Ovary (tissue), 9 donors: ENCODE measurements around the gene EIF5A. TPM values are rescaled to one million over a fixed set of nuclear protein-coding genes. Genes with fewer than 3 reads are reported as not detected.

Experiments used
- DNase-seq, 5 donors: peaks; one replicate each; pipeline ENCODE4 v3.0.0-alpha.2; 2019 to 2020
- H3K27ac ChIP-seq, 2 donors: fragments of 200-600 bp; one replicate each; pipeline versions ENCODE4 v1.5.1 to v1.8.0; 2019 to 2022
- H3K27me3 ChIP-seq: fragments of 200-600 bp; one replicate; pipeline ENCODE4 v1.8.0; 2022
- H3K36me3 ChIP-seq: fragments of 200-600 bp; sonication (generic); one replicate; pipeline ENCODE4 v1.5.1; 2019
- H3K4me1 ChIP-seq: one replicate; pipeline ENCODE4 v1.8.1; 2013; ENCODE audit warnings: mild to moderate bottlenecking, moderate library complexity; ENCODE audit not compliant: insufficient read depth
- H3K4me3 ChIP-seq: fragments of 200-600 bp; sonication (generic); one replicate; pipeline ENCODE4 v1.5.1; 2017
- H3K9me3 ChIP-seq, 2 donors: fragments of 200-600 bp in 1 of 2; sonication (generic) in 1 of 2; one replicate each; pipeline versions ENCODE4 v1.5.1 to v1.8.1; 2013 to 2019; ENCODE audit warnings: mild to moderate bottlenecking in 1 of 2, moderate library complexity in 1 of 2
- EP300 ChIP-seq: sonication (generic); formaldehyde crosslinking; IDR thresholded peaks from one replicate; pipeline ENCODE4 v1.6.1; 2017; ENCODE audit warnings: antibody characterized with exemption
- POLR2A ChIP-seq: fragments of 450-650 bp; IDR thresholded peaks from one replicate; pipeline ENCODE4 v1.6.1; 2017; ENCODE audit warnings: antibody characterized with exemption, mild to moderate bottlenecking, moderate library complexity
- WGBS, 3 donors: extraction: QIAGEN DNeasy Blood & Tissue Kit in 1 of 3; methylation state at CpG; one replicate each; pipeline versions ENCODE4 v1.1.5 to v1.1.7; 2013 to 2017; 5-methylcytosine and 5-hydroxymethylcytosine counted together
- intact Hi-C, 4 donors: fragments of 100-400 bp; cut with DNase I; formaldehyde crosslinking; loops; one replicate each; pipeline versions ENCODE4 v1.11.0 to v1.15.1; 2022 to 2023
- polyA plus RNA-seq, 2 donors: library from polyadenylated mRNA; stranded (reverse); fragments of 200-250 nt in 1 of 2; fragments of 350-450 nt in 1 of 2; fragmentation: Illumina TruSeq in 1 of 2; extraction: RNeasy Lipid Tissue Mini Kit (QIAGEN cat#74804) in 1 of 2; gene quantifications; one replicate each; pipeline ENCODE4 v1.2.3, GENCODE V29; 2013 to 2014
- total RNA-seq, 7 donors: library from RNA; depleted of rRNA in 2 of 7; stranded (reverse); fragments of >200 nt in 2 of 7; fragmentation: NEBNext Ultra II Directional in 3 of 7; extraction: Animal tissue kit (Norgen Biotek cat#: 25700) in 3 of 7; gene quantifications; one replicate each; pipeline versions ENCODE4 v1.1.0 to v1.2.4, GENCODE V29; 2016 to 2023
- TF ChIP-seq, protein P1 (sequence below), 3 donors: fragments of 450-650 bp in 2 of 3; fragments of 200-600 bp in 1 of 3; IDR thresholded peaks; one replicate each; pipeline versions ENCODE4 v1.5.1 to v1.8.0; 2016 to 2022; ENCODE audit warnings: antibody characterized with exemption in 3 of 3, mild to moderate bottlenecking in 1 of 3
- donor health status: DM: no; HTN: no; CAD: no; lungs with moderate emphysema.
- donor health status: DM: no; HTN: no; CAD: no.
- donor health status: Bipolar disorder and iron deficiency.
- donor health status: DM: yes; HTN: yes; CAD: no.
- donor health status: DM: no; HTN: no; CAD: no.
- donor health status: DM: yes; HTN: yes; CAD: no.

The EIF5A gene
- total and polyA plus RNA-seq, 9 donors = 55.9 to 302 (median 229) TPM

DNA sequence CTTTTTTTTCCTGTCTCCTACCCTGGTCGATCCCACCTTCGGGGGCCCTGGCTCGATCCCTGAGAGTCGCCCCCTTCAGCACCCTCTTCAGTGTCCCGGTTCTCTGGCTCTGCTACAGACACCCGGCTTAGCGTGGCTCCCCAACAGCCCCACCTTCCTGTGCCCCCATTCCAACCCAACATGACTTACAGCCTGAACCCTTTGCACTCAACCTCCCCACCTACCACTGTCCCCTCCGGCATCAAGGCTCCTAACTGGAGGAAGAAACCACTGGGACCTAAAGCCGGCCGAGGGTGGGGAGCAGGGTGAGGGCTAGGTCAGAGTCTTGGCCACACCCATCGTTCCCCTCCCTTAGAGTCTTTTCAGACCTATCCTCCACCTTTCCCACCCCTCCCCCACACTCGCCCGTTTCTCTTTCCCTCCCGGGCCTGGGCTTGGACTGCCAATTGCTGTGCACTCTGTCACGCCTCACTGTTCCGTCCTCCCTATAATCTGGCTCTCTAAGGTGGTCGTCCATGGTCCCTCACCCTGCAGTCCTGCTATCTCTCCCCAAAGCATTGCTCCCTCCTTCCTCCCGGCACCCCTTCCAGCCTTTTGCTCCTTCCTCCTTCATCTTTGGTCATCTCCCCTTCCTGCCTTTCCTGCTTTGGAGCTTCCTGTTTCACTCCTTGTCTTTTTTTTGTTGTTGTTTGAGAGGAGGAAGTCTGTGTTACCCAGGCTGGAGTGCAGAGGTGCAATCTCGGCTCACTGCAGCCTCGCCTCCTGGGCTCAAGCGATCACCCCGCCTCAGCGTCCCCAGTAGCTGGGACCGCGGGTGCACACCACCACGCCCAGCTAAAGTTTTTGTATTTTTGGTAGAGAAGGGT lies 44.3 kb upstream of the EIF5A start:
- Histone ChIP-seq H3K36me3 (no peaks in the 10 kb centered on the region), H3K4me3 (no peak overlapping the region), H3K27ac (no peak overlapping the region), H3K9me3 (no peaks in the 10 kb centered on the region), H3K4me1 (peaks cover 11% of the 10 kb centered on the region), H3K27me3 (peaks cover 7% of the 10 kb centered on the region)
- TF ChIP-seq EP300 (no peak), POLR2A (no peak)
- TF ChIP-seq, protein P1, sequence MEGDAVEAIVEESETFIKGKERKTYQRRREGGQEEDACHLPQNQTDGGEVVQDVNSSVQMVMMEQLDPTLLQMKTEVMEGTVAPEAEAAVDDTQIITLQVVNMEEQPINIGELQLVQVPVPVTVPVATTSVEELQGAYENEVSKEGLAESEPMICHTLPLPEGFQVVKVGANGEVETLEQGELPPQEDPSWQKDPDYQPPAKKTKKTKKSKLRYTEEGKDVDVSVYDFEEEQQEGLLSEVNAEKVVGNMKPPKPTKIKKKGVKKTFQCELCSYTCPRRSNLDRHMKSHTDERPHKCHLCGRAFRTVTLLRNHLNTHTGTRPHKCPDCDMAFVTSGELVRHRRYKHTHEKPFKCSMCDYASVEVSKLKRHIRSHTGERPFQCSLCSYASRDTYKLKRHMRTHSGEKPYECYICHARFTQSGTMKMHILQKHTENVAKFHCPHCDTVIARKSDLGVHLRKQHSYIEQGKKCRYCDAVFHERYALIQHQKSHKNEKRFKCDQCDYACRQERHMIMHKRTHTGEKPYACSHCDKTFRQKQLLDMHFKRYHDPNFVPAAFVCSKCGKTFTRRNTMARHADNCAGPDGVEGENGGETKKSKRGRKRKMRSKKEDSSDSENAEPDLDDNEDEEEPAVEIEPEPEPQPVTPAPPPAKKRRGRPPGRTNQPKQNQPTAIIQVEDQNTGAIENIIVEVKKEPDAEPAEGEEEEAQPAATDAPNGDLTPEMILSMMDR (IDR thresholded peaks at IDR 0.05) = no peak
- DNase-seq = no peak
- 6 to 9% (median 7%) methylated on average over 26 of the region's 26 CpGs for WGBS, 3 donors
- intact Hi-C loops = no loop called here

DNA sequence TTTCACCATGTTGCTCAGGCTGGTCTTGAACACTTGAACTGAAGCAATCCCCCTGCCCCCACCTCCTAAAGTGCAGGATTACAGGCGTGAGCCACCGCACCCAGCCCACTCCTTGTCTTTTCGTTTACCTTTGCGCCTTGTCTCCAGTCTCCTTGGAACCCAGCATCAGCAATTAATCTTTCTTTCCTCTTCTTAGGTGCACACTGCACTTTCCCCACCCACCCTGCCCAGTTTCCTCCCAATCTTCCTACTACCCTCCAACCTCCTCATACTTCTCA lies 43.7 kb upstream of the EIF5A start:
- no peak overlapping the region for H3K27ac ChIP-seq
- H3K4me1 ChIP-seq = peaks cover 11% of the 10 kb centered on the region
- 42 to 50% (median 43%) methylated on average over 4 of the region's 4 CpGs for WGBS, 3 donors
- H3K9me3 ChIP-seq = no peaks in the 10 kb centered on the region
- TF ChIP-seq EP300 = no peak
- TF ChIP-seq POLR2A = no peak
- intact Hi-C loops = no loop called here
- H3K4me3 ChIP-seq = no peak overlapping the region
- H3K36me3 ChIP-seq = no peaks in the 10 kb centered on the region
- no peak for DNase-seq
- peaks cover 7% of the 10 kb centered on the region for H3K27me3 ChIP-seq

DNA sequence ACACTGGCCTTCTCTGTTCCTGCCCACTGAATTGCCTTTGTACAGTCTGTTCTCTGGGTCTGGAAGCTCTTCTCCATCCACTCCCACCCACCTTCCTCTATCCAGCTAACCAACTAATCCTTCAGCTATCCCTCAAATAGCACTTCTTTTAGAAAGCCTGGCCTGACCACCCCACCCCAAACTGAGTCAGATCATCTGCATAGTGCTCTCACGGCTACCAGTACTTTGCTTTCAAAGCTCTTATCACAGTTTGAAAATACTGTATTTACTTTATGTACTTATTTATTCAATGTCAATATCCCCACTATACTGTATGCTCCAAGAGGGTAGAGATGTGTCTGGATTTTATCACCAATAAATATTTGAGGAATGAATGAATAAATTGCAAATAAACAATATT lies 40.6 kb upstream of the EIF5A start:
- peaks cover 7% of the 10 kb centered on the region for H3K27me3 ChIP-seq
- no peak overlapping the region for H3K4me3 ChIP-seq
- intact Hi-C loops = no loop called here
- DNase-seq = no peak
- 16 to 41% (median 25%) methylated on average over 1 of the region's 1 CpG for WGBS, 3 donors
- H3K27ac ChIP-seq = no peak overlapping the region
- peaks cover 7% of the 10 kb centered on the region for H3K4me1 ChIP-seq
- TF ChIP-seq, protein P1 (IDR thresholded peaks at IDR 0.05) = no peak
- TF ChIP-seq POLR2A = no peak
- TF ChIP-seq EP300 = no peak
- H3K36me3 ChIP-seq = no peaks in the 10 kb centered on the region
- no peaks in the 10 kb centered on the region for H3K9me3 ChIP-seq

DNA sequence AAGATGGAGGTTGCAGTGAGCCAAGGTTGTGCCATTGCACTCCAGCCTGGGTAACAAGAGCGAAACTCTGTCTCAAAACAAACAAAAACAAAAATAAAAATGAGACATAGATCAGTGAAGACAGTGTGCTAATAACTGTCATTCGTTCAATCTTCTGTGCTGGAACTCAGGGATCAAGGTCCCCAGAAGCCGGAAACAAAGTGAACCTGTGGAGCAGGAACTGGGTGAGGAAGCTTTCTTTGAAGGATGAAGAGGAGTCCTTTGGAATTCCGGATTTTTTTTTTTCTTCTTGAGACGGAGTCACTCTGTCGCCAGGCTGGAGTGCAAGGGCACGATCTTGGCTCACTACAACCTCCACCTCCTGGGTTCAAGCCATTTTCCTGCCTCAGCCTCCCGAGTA lies 28.0 kb upstream of the EIF5A start:
- no peak for TF ChIP-seq EP300
- TF ChIP-seq POLR2A = no peak
- TF ChIP-seq, protein P1 (IDR thresholded peaks at IDR 0.05) = no peak
- no peak for DNase-seq
- intact Hi-C loops = no loop called here
- no peaks in the 10 kb centered on the region for H3K27me3 ChIP-seq
- peaks cover 6% of the 10 kb centered on the region for H3K4me1 ChIP-seq
- 76 to 83% (median 80%) methylated on average over 8 of the region's 8 CpGs for WGBS, 3 donors
- H3K4me3 ChIP-seq = no peak overlapping the region
- H3K27ac ChIP-seq = no peak overlapping the region
- no peaks in the 10 kb centered on the region for H3K36me3 ChIP-seq
- no peaks in the 10 kb centered on the region for H3K9me3 ChIP-seq

DNA sequence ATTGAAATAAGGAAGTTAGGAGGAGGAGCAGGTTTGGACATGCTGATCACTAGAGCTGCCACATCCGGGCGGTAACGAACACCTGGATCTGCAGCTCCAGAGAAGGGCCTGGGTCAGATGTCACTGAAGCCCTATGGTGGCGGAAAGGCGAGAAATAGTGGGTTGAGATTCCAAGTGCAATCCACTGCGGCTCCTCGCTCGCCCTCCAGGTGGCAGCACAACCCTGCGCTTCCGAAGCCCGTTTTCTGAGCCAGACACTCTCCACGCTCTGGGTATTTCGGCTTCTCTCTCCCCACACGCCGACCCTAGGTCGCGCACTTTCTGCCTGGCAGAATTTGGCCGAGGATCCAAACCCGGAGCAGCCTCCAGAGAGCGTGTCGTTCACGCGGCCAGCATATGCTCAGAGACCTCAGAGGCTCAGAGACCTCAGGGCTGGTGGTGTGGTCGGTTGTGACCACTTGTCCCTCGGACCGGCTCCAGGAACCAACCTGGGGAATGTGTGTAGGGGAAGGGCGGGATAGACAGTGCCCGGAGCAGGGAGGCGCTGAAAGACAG lies 26.8 kb upstream of the EIF5A start:
- intact Hi-C loops = loop anchor here (1.0 to 5.0 kb wide), 4 partner anchors 14 to 67 kb away; partner anchors contain the start of gene YBX2 (in 1 of the 4)
- 0 to 1% (median 1%) methylated on average over 29 of the region's 29 CpGs for WGBS, 3 donors
- DNase-seq = peak; percentile 75 to 91 (median 85)
- Histone ChIP-seq H3K36me3 (no peaks in the 10 kb centered on the region), H3K9me3 (no peaks in the 10 kb centered on the region), H3K4me3 (peak overlapping the region; percentile 23), H3K4me1 (peaks cover 6% of the 10 kb centered on the region), H3K27ac (peak overlapping the region in 1 of 2 donors; percentile 62), H3K27me3 (no peaks in the 10 kb centered on the region)
- TF ChIP-seq, protein P1 (IDR thresholded peaks at IDR 0.05) = peak; percentile 80 to 96 (median 95)
- TF ChIP-seq POLR2A (peak; percentile 25), EP300 (no peak)
